ENCODE data around the gene SIRPD. TPM values are rescaled to one million over a fixed set of nuclear protein-coding genes. Genes with fewer than 3 reads are reported as not detected.

The SIRPD gene
- polyA plus RNA-seq, 2 donors, result not detected

DNA sequence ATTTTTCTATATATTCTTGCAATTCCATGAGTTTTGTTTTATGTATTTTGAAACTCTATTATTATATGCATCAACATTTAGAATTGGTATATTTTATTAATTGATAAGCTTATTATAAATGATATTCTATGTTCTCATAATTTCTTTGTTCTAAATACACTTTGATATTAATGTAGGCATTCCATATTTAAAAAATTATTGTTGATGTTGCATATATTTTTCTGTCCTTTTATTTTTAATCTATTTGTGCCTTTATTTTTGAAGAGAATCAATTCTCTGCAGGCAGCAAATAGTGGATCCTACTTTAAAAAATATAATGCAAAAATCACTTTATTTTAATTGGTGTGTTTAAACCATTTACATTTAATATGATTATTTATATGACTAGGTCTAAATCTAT lies 29.6 kb downstream of the SIRPD start:
- Histone ChIP-seq H3K4me3 (ENCODE audit: low read depth in 1 of 2, low read length in 2 of 2) (no peak overlapping the region), H3K36me3 (ENCODE audit: control insufficient read depth in 2 of 2, insufficient read depth in 2 of 2, low read length in 1 of 2) (no peaks in the 10 kb centered on the region), H3K9me3 (ENCODE audit: control insufficient read depth in 2 of 2, insufficient read depth in 1 of 2, low read depth in 1 of 2, low read length in 1 of 2) (no peaks in the 10 kb centered on the region), H3K27me3 (ENCODE audit: control insufficient read depth in 1 of 2, insufficient read depth in 2 of 2, low read length in 2 of 2) (no peaks in the 10 kb centered on the region), H3K27ac (ENCODE audit: low read depth in 2 of 2, low read length in 1 of 2) (no peak overlapping the region), H3K4me1 (ENCODE audit: control insufficient read depth in 2 of 2, insufficient read depth in 2 of 2, low read length in 1 of 2) (no peaks in the 10 kb centered on the region)

DNA sequence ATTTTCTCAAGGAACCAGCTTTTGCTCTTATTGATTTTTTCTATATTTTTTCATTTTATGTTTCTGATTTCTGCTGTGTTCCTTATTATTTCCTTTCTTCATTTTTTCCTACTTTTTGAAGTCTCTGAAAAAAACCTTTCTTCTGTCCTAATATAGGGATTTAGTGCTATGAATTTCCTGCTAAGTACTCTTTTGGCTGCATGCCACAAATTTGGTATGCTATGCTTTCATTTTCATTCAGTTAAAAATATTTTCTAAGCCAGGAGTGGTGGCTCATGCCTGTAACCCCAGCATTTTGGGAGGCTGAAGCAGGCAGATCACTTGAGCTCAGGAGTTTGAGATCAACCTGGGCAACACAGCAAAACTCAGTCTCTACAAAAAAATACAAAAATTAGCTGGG lies 30.6 kb downstream of the SIRPD start:
- H3K36me3 ChIP-seq (ENCODE audit: control insufficient read depth in 2 of 2, insufficient read depth in 2 of 2, low read length in 1 of 2), result no peaks in the 10 kb centered on the region
- H3K9me3 ChIP-seq (ENCODE audit: control insufficient read depth in 2 of 2, insufficient read depth in 1 of 2, low read depth in 1 of 2, low read length in 1 of 2), result no peaks in the 10 kb centered on the region
- H3K27me3 ChIP-seq (ENCODE audit: control insufficient read depth in 1 of 2, insufficient read depth in 2 of 2, low read length in 2 of 2), result no peaks in the 10 kb centered on the region
- no peak overlapping the region for H3K4me3 ChIP-seq (ENCODE audit: low read depth in 1 of 2, low read length in 2 of 2)
- no peaks in the 10 kb centered on the region for H3K4me1 ChIP-seq (ENCODE audit: control insufficient read depth in 2 of 2, insufficient read depth in 2 of 2, low read length in 1 of 2)
- H3K27ac ChIP-seq (ENCODE audit: low read depth in 2 of 2, low read length in 1 of 2), result no peak overlapping the region

DNA sequence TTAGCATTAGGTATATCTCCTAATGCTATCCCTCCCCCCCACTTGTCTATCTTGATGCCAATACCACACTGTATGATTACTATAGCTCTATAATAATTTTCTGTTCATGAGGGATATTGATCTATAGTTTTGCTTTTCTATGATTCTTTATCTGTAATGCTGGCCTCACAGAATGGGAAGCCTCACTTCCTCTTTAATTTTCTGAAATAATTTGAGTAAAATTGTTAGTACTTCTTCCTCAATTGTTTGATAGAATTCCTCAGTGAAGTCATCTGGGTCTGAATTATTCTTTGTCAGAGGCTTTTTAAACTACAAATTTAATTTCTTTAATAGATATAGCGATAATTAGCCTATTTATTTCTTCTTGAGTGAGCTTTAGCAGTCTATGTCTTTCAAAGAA lies 31.2 kb downstream of the SIRPD start:
- H3K4me1 ChIP-seq (ENCODE audit: control insufficient read depth in 2 of 2, insufficient read depth in 2 of 2, low read length in 1 of 2), result no peaks in the 10 kb centered on the region
- H3K4me3 ChIP-seq (ENCODE audit: low read depth in 1 of 2, low read length in 2 of 2), result no peak overlapping the region
- no peaks in the 10 kb centered on the region for H3K27me3 ChIP-seq (ENCODE audit: control insufficient read depth in 1 of 2, insufficient read depth in 2 of 2, low read length in 2 of 2)
- 85 to 88% methylated on average over 1 of the region's 1 CpG for WGBS, 2 donors
- no peaks in the 10 kb centered on the region for H3K36me3 ChIP-seq (ENCODE audit: control insufficient read depth in 2 of 2, insufficient read depth in 2 of 2, low read length in 1 of 2)
- H3K27ac ChIP-seq (ENCODE audit: low read depth in 2 of 2, low read length in 1 of 2), result no peak overlapping the region
- H3K9me3 ChIP-seq (ENCODE audit: control insufficient read depth in 2 of 2, insufficient read depth in 1 of 2, low read depth in 1 of 2, low read length in 1 of 2), result no peaks in the 10 kb centered on the region

DNA sequence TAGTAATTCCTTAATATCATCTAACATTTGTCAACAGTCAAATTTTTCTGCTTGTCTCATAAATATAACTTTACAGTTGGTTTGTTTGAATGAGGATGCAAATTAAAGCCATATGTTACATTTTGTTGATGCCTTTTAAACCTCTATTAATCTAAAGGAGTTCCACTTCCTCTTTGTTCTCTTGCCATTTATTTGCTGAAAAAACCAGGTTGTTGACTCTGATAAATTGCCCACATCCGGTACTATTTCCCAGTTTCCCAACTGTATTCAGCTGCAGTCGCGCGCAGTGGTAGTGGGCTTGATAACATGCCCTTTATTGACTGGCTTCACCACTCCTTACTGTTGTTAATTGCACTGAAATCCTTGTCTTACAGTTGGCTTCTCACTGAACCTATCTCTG lies 33.5 kb downstream of the SIRPD start:
- no peaks in the 10 kb centered on the region for H3K27me3 ChIP-seq (ENCODE audit: control insufficient read depth in 1 of 2, insufficient read depth in 2 of 2, low read length in 2 of 2)
- H3K4me1 ChIP-seq (ENCODE audit: control insufficient read depth in 2 of 2, insufficient read depth in 2 of 2, low read length in 1 of 2), result no peaks in the 10 kb centered on the region
- WGBS, 2 donors, result 36 to 39% methylated on average over 4 of the region's 4 CpGs
- no peak overlapping the region for H3K27ac ChIP-seq (ENCODE audit: low read depth in 2 of 2, low read length in 1 of 2)
- H3K9me3 ChIP-seq (ENCODE audit: control insufficient read depth in 2 of 2, insufficient read depth in 1 of 2, low read depth in 1 of 2, low read length in 1 of 2), result no peaks in the 10 kb centered on the region
- no peaks in the 10 kb centered on the region for H3K36me3 ChIP-seq (ENCODE audit: control insufficient read depth in 2 of 2, insufficient read depth in 2 of 2, low read length in 1 of 2)
- H3K4me3 ChIP-seq (ENCODE audit: low read depth in 1 of 2, low read length in 2 of 2), result no peak overlapping the region

DNA sequence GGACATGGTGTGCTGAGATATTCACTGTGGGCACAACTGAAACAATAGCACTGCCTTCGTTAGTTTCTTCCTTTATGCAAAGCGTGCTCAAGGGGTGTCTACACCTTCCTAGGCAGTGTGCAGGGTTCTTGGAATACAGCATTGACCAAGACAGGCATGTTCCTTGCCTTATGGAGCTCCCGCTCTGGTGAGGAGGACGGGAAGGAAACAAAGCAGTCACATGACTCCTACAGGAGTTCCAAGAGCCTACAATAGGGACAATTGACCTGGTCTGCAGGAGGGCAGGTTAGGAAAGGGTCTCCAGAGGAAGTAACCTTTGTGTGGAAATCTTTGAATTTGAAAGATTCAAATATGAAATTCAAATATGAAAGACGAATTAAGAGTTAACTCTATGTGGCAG lies 40.5 kb downstream of the SIRPD start:
- 74% methylated on average over 5 of the region's 5 CpGs for WGBS, 2 donors
- H3K36me3 ChIP-seq (ENCODE audit: control insufficient read depth in 2 of 2, insufficient read depth in 2 of 2, low read length in 1 of 2), result no peaks in the 10 kb centered on the region
- H3K9me3 ChIP-seq (ENCODE audit: control insufficient read depth in 2 of 2, insufficient read depth in 1 of 2, low read depth in 1 of 2, low read length in 1 of 2), result no peaks in the 10 kb centered on the region
- H3K27me3 ChIP-seq (ENCODE audit: control insufficient read depth in 1 of 2, insufficient read depth in 2 of 2, low read length in 2 of 2), result no peaks in the 10 kb centered on the region
- no peak overlapping the region for H3K4me3 ChIP-seq (ENCODE audit: low read depth in 1 of 2, low read length in 2 of 2)
- no peak overlapping the region for H3K27ac ChIP-seq (ENCODE audit: low read depth in 2 of 2, low read length in 1 of 2)
- H3K4me1 ChIP-seq (ENCODE audit: control insufficient read depth in 2 of 2, insufficient read depth in 2 of 2, low read length in 1 of 2), result no peaks in the 10 kb centered on the region

DNA sequence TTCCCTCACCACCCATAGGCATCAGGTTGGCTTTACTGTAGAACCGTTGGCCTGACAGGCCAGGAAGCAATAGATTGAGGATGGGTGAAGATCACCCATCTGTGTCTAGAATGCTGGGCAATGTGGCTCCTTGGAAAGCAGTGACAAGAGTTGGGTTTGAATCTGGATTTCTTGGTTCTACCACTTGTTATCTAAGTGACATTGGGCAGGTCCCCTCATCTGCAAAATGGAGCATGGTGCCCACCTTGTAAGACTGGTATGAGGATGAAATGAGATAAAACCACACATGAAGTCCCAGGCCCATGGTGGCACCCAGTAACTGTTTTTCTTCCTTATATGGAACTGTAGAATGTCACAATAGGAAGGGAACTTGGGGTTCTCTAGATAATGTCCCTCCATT lies 43.7 kb downstream of the SIRPD start:
- no peaks in the 10 kb centered on the region for H3K27me3 ChIP-seq (ENCODE audit: control insufficient read depth in 1 of 2, insufficient read depth in 2 of 2, low read length in 2 of 2)

DNA sequence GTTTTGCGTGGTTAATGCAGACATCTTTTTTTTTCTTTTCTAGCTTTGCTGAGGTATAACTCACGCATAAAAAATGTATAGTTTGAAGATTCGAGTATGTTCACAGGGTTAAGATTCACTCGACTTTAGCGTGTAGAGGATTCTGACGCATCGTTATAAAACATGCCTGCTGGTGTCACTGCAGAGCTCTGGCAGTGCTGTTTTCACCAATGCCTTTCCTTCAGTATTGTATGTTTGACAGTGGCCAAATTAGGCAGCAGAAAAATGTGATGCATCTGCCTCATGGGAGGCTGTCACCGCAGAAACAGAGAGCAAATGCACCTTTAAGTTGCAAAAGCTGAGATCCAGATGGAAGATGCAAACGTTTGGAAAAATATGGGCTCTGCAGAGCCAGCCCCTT lies 48.3 kb downstream of the SIRPD start:
- Histone ChIP-seq H3K36me3 (ENCODE audit: control insufficient read depth in 2 of 2, insufficient read depth in 2 of 2, low read length in 1 of 2) (no peaks in the 10 kb centered on the region), H3K27me3 (ENCODE audit: control insufficient read depth in 1 of 2, insufficient read depth in 2 of 2, low read length in 2 of 2) (no peaks in the 10 kb centered on the region), H3K4me1 (ENCODE audit: control insufficient read depth in 2 of 2, insufficient read depth in 2 of 2, low read length in 1 of 2) (no peaks in the 10 kb centered on the region), H3K4me3 (ENCODE audit: low read depth in 1 of 2, low read length in 2 of 2) (no peak overlapping the region), H3K9me3 (ENCODE audit: control insufficient read depth in 2 of 2, insufficient read depth in 1 of 2, low read depth in 1 of 2, low read length in 1 of 2) (no peaks in the 10 kb centered on the region), H3K27ac (ENCODE audit: low read depth in 2 of 2, low read length in 1 of 2) (no peak overlapping the region)
- 30 to 38% methylated on average over 9 of the region's 9 CpGs for WGBS, 2 donors

More for the DNA sequence above, 43.7 kb downstream of the SIRPD start:
- Histone ChIP-seq H3K27ac (ENCODE audit: low read depth in 2 of 2, low read length in 1 of 2) (no peak overlapping the region), H3K4me3 (ENCODE audit: low read depth in 1 of 2, low read length in 2 of 2) (no peak overlapping the region), H3K4me1 (ENCODE audit: control insufficient read depth in 2 of 2, insufficient read depth in 2 of 2, low read length in 1 of 2) (no peaks in the 10 kb centered on the region), H3K9me3 (ENCODE audit: control insufficient read depth in 2 of 2, insufficient read depth in 1 of 2, low read depth in 1 of 2, low read length in 1 of 2) (no peaks in the 10 kb centered on the region), H3K36me3 (ENCODE audit: control insufficient read depth in 2 of 2, insufficient read depth in 2 of 2, low read length in 1 of 2) (no peaks in the 10 kb centered on the region)
- 72 to 81% methylated on average over 1 of the region's 1 CpG for WGBS, 2 donors

DNA sequence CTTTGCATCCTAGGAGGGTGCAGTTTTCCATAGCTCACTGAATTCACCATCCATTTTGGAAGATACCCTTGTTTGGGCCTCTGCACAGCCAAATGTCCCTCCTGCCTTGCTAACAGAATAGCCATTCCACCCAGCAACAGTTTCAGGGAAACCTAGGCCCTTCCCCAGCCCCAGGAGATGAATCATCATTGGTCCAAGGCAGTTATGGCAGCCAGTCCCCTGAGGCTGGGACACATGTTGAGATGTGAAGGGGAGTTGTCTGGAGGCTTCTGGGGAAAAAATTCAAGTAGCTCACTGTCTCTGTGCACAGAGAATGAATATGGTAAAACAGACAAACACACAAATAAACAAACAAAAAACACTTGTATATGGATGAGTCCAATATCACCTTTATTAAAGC lies 48.9 kb downstream of the SIRPD start:
- H3K27ac ChIP-seq (ENCODE audit: low read depth in 2 of 2, low read length in 1 of 2), result no peak overlapping the region
- H3K9me3 ChIP-seq (ENCODE audit: control insufficient read depth in 2 of 2, insufficient read depth in 1 of 2, low read depth in 1 of 2, low read length in 1 of 2), result no peaks in the 10 kb centered on the region
- H3K4me3 ChIP-seq (ENCODE audit: low read depth in 1 of 2, low read length in 2 of 2), result no peak overlapping the region
- no peaks in the 10 kb centered on the region for H3K4me1 ChIP-seq (ENCODE audit: control insufficient read depth in 2 of 2, insufficient read depth in 2 of 2, low read length in 1 of 2)
- no peaks in the 10 kb centered on the region for H3K27me3 ChIP-seq (ENCODE audit: control insufficient read depth in 1 of 2, insufficient read depth in 2 of 2, low read length in 2 of 2)
- no peaks in the 10 kb centered on the region for H3K36me3 ChIP-seq (ENCODE audit: control insufficient read depth in 2 of 2, insufficient read depth in 2 of 2, low read length in 1 of 2)

DNA sequence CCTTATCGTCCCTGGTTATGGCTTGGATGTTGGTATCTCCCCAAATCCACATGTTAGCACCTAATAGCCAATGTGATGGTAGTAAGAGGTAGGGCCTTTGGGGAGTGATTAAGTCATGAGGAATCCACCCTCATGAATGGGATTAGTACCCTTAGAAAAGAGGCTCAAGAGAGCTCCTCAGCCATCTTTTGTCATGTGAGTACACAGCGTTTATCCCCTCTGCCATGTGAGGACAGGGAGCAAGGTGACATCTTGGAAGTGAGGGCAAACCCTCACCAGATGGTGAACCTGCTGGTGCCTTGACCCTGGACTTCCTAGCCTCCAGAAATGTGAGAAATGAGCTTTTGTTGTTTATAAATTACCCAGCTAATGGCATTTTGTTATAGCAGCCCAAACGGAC lies 50.2 kb downstream of the SIRPD start:
- Histone ChIP-seq H3K27ac (ENCODE audit: low read depth in 2 of 2, low read length in 1 of 2) (no peak overlapping the region), H3K9me3 (ENCODE audit: control insufficient read depth in 2 of 2, insufficient read depth in 1 of 2, low read depth in 1 of 2, low read length in 1 of 2) (no peaks in the 10 kb centered on the region), H3K4me1 (ENCODE audit: control insufficient read depth in 2 of 2, insufficient read depth in 2 of 2, low read length in 1 of 2) (no peaks in the 10 kb centered on the region), H3K27me3 (ENCODE audit: control insufficient read depth in 1 of 2, insufficient read depth in 2 of 2, low read length in 2 of 2) (no peaks in the 10 kb centered on the region), H3K4me3 (ENCODE audit: low read depth in 1 of 2, low read length in 2 of 2) (no peak overlapping the region), H3K36me3 (ENCODE audit: control insufficient read depth in 2 of 2, insufficient read depth in 2 of 2, low read length in 1 of 2) (no peaks in the 10 kb centered on the region)
- WGBS, 2 donors, result 61 to 69% methylated on average over 3 of the region's 3 CpGs

DNA sequence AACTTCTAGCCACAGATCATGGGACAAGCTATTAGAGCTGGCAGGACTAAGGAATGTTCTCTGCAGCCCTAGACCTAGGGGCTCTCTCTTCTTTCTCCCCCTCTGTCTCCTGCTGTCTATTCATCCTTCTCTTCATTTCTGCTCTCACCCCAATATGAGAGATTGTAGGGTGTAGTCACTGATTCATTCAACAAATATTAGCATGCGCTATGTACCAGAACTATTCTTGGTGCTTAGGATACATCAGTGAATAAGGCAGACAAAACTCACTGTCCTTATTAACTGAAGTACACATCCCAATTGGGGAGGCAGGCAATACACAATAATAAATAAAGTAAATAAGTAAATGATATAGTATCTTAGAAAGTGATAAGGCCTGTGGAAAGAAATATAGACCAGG lies 51.6 kb downstream of the SIRPD start:
- Histone ChIP-seq H3K4me3 (ENCODE audit: low read depth in 1 of 2, low read length in 2 of 2) (no peak overlapping the region), H3K36me3 (ENCODE audit: control insufficient read depth in 2 of 2, insufficient read depth in 2 of 2, low read length in 1 of 2) (no peaks in the 10 kb centered on the region), H3K4me1 (ENCODE audit: control insufficient read depth in 2 of 2, insufficient read depth in 2 of 2, low read length in 1 of 2) (peaks cover 0 to 1% of the 10 kb centered on the region in 2 donors), H3K27ac (ENCODE audit: low read depth in 2 of 2, low read length in 1 of 2) (no peak overlapping the region), H3K9me3 (ENCODE audit: control insufficient read depth in 2 of 2, insufficient read depth in 1 of 2, low read depth in 1 of 2, low read length in 1 of 2) (no peaks in the 10 kb centered on the region), H3K27me3 (ENCODE audit: control insufficient read depth in 1 of 2, insufficient read depth in 2 of 2, low read length in 2 of 2) (no peaks in the 10 kb centered on the region)
- 56 to 73% methylated on average over 1 of the region's 1 CpG for WGBS, 2 donors
